ENCODE measurements around the gene TCEAL2.

TCEAL2 gene

GRCh38 chrX:102154900-102155805 is 29.7 kb downstream of the TCEAL2 start:
- no peaks in the 10 kb centered on the region for H3K9me3 Mint-ChIP-seq
- H3K4me3 Mint-ChIP-seq = peak overlapping the region; percentile 86
- H3K36me3 Mint-ChIP-seq (ENCODE audit: low read depth) = no peaks in the 10 kb centered on the region
- peak overlapping the region; percentile 87 for H3K27ac Mint-ChIP-seq
- DNase-seq = no peak
- peaks cover 38% of the 10 kb centered on the region for H3K27me3 Mint-ChIP-seq
- peaks cover 19% of the 10 kb centered on the region for H3K4me1 Mint-ChIP-seq (ENCODE audit: low read depth)

DNA sequence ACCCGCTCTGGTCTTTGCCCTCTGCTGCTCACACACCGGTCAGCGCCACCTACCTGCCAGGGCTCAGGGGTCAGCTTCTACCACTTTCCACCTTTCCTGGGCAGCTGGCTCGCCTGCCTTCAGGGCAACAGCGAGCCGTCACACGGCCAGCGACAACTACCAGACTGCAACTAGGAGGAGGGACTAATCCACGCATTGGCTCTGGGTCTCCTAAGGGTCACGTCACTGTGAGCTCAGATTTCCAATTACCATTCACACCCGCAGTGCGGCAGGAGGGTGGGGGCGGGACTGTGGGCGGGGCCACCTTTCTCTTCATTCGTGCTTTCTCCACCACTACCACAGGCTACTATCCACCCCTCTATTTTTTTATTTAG is 30.3 kb downstream of the TCEAL2 start, which contains the start of gene BEX5:
Gene BEX5, minus strand, starts transcription at position 172 of the 374 bp plus-strand sequence. CDS start 1,712 bp downstream, outside the sequence.
- peak; percentile 65 for DNase-seq
- Mint-ChIP-seq H3K4me3 (peak within 1 kb of the TSS; percentile 86), H3K27ac (peak within 1 kb of the TSS; percentile 87), H3K9me3 (no peaks in the 10 kb centered on the region), H3K4me1 (ENCODE audit: low read depth) (peaks cover 19% of the 10 kb centered on the region), H3K27me3 (peaks cover 40% of the 10 kb centered on the region), H3K36me3 (ENCODE audit: low read depth) (no peaks in the 10 kb centered on the region)
